ENCODE data around the gene PTPRD.

DNA sequence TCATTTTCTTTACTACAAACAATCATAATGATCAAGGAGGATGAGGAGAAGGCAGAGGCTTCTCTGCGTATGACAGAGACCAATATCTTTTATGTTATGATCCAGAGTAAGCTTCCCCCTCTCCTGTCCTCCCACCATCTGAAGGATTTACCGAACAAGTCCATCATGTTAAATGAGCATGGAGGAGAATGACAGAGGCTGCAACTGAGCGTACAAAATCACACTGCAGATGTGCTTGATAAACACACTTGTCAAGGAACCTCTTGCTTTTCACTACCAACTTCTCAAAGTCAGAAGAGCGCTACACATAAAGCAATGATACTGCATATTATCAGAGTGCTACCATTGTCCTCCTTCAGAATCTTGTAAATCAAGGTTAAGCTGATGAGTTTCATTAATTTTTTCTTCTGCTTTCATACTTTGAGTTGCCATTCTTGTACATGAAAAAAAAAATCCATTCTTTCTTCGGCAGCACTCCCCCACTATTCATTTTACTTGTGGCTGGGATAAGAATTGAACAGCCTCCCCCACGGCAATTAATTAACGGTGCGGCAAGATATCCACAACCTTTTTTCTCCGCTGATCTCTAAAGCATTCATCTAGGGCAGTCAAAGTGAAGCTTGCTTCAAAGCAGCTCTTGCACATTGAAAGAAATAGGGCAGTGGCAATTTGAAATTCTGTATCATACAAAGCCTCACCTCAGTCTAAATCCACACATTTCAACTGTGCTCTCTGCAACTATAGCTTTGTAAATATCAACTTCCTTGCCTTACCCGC is 2139.4 kb downstream of the PTPRD start:
- TF ChIP-seq, protein P1, sequence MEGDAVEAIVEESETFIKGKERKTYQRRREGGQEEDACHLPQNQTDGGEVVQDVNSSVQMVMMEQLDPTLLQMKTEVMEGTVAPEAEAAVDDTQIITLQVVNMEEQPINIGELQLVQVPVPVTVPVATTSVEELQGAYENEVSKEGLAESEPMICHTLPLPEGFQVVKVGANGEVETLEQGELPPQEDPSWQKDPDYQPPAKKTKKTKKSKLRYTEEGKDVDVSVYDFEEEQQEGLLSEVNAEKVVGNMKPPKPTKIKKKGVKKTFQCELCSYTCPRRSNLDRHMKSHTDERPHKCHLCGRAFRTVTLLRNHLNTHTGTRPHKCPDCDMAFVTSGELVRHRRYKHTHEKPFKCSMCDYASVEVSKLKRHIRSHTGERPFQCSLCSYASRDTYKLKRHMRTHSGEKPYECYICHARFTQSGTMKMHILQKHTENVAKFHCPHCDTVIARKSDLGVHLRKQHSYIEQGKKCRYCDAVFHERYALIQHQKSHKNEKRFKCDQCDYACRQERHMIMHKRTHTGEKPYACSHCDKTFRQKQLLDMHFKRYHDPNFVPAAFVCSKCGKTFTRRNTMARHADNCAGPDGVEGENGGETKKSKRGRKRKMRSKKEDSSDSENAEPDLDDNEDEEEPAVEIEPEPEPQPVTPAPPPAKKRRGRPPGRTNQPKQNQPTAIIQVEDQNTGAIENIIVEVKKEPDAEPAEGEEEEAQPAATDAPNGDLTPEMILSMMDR (IDR thresholded peaks at IDR 0.05) = no peak
- TF ChIP-seq EZH2phosphoT487 (IDR thresholded peaks at IDR 0.05) = no peak

Data from neural progenitor cell (in vitro differentiated cells).